ENCODE data around the gene PPID.
A peak's percentile ranks its signal among the peaks of the same experiment; 100 is the strongest.

DNA sequence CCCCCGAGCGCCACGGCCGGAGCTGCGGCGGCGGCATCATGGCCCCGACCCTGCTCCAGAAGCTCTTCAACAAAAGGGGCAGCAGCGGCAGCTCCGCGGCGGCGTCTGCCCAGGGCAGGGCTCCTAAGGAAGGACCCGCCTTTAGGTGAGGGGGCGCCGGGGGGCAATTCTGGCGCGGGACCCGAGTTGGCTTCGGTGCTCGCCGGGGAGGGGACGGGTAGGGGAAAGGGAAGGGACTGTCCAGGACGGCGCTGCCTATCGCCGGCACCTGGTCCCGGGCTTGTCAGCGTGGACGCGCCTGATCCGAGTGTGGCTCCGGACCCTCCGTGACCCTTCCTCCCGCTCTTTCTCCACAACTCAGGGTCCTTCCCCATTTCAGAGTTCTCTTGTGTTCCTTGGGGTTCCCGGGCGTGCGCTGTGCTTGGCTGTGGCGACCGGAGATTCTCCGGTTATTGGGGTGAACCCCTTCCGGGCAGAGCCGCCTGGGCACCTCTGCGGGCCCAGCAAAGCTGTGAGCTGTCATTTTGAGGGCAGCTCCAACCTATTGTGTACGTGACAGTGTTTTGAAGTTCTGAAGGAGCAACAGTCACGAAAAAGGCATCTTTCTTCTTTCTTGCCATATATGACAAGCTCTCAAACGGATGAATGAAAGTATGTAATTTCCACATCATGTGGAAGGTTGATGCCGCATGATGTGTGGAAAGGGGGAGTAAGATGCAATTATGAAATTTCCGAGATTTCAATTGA, 46.2 kb upstream of the PPID start:
- TF ChIP-seq, protein P1, sequence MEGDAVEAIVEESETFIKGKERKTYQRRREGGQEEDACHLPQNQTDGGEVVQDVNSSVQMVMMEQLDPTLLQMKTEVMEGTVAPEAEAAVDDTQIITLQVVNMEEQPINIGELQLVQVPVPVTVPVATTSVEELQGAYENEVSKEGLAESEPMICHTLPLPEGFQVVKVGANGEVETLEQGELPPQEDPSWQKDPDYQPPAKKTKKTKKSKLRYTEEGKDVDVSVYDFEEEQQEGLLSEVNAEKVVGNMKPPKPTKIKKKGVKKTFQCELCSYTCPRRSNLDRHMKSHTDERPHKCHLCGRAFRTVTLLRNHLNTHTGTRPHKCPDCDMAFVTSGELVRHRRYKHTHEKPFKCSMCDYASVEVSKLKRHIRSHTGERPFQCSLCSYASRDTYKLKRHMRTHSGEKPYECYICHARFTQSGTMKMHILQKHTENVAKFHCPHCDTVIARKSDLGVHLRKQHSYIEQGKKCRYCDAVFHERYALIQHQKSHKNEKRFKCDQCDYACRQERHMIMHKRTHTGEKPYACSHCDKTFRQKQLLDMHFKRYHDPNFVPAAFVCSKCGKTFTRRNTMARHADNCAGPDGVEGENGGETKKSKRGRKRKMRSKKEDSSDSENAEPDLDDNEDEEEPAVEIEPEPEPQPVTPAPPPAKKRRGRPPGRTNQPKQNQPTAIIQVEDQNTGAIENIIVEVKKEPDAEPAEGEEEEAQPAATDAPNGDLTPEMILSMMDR (conservative IDR thresholded peaks at IDR 0.05) = 0 out of 2 replicates have a peak, but pooled peaks have one; percentile 4
- no peak for TF ChIP-seq ZFX (IDR thresholded peaks at IDR 0.05)

All from C4-2B (cell line).